KOPT-K1 (cell line): ENCODE measurements around the gene GPC5.

Source experiments
- H3K27ac ChIP-seq: fragments of 200-600 bp; sonication (generic); 2 replicates; pipeline ENCODE4 v1.5.1; 2016; ENCODE audit warnings: antibody characterized with exemption, mild to moderate bottlenecking, low read depth, low read length; ENCODE audit not compliant: poor library complexity, severe bottlenecking
- H3K36me3 ChIP-seq: fragments of 200-600 bp; sonication (generic); 2 replicates; pipeline ENCODE4 v1.5.1; 2017; ENCODE audit warnings: antibody characterized with exemption, mild to moderate bottlenecking, low read length, moderate library complexity; ENCODE audit not compliant: insufficient read depth
- H3K9me3 ChIP-seq: fragments of 200-600 bp; sonication (generic); 2 replicates; pipeline ENCODE4 v1.5.1; 2017; ENCODE audit warnings: antibody characterized with exemption, low read length, mild to moderate bottlenecking; ENCODE audit not compliant: insufficient read depth, poor library complexity, severe bottlenecking

GPC5 gene

GRCh38 chr13:91690944-91691343, 292.5 kb downstream of the GPC5 start:
- Histone ChIP-seq H3K27ac (no peak overlapping the region), H3K9me3 (no peaks in the 10 kb centered on the region), H3K36me3 (no peaks in the 10 kb centered on the region)

GRCh38 chr13:91693466-91693865, 295.0 kb downstream of the GPC5 start:
- Histone ChIP-seq H3K9me3 (no peaks in the 10 kb centered on the region), H3K36me3 (no peaks in the 10 kb centered on the region), H3K27ac (no peak overlapping the region)

GRCh38 chr13:91698308-91698707, 299.9 kb downstream of the GPC5 start:
- H3K27ac ChIP-seq = no peak overlapping the region
- H3K9me3 ChIP-seq = no peaks in the 10 kb centered on the region
- H3K36me3 ChIP-seq = no peaks in the 10 kb centered on the region

- no peaks in the 10 kb centered on the region for H3K36me3 ChIP-seq
- H3K27ac ChIP-seq = no peak overlapping the region
- no peaks in the 10 kb centered on the region for H3K9me3 ChIP-seq
These were observed 300.3 kb downstream of the GPC5 start for GRCh38 chr13:91698767-91699166.

- Histone ChIP-seq H3K27ac (no peak overlapping the region), H3K9me3 (no peaks in the 10 kb centered on the region)
These were observed 301.4 kb downstream of the GPC5 start for GRCh38 chr13:91699863-91700262.

GRCh38 chr13:91701975-91702374, 303.6 kb downstream of the GPC5 start:
- Histone ChIP-seq H3K27ac (no peak overlapping the region), H3K9me3 (no peaks in the 10 kb centered on the region), H3K36me3 (no peaks in the 10 kb centered on the region)

More at GRCh38 chr13:91699863-91700262, 301.4 kb downstream of the GPC5 start:
- H3K36me3 ChIP-seq = no peaks in the 10 kb centered on the region

- H3K36me3 ChIP-seq = no peaks in the 10 kb centered on the region
- no peak overlapping the region for H3K27ac ChIP-seq
- no peaks in the 10 kb centered on the region for H3K9me3 ChIP-seq
These were observed 304.0 kb downstream of the GPC5 start for GRCh38 chr13:91702411-91702810.

GRCh38 chr13:91704398-91704797, 306.0 kb downstream of the GPC5 start:
- Histone ChIP-seq H3K27ac (no peak overlapping the region), H3K36me3 (no peaks in the 10 kb centered on the region), H3K9me3 (no peaks in the 10 kb centered on the region)

GRCh38 chr13:91708558-91708957, 310.1 kb downstream of the GPC5 start:
- Histone ChIP-seq H3K9me3 (no peaks in the 10 kb centered on the region), H3K27ac (no peak overlapping the region), H3K36me3 (no peaks in the 10 kb centered on the region)

- H3K36me3 ChIP-seq = no peaks in the 10 kb centered on the region
- H3K9me3 ChIP-seq = no peaks in the 10 kb centered on the region
- H3K27ac ChIP-seq = no peak overlapping the region
These were observed 310.8 kb downstream of the GPC5 start for GRCh38 chr13:91709180-91709579.

- Histone ChIP-seq H3K36me3 (no peaks in the 10 kb centered on the region), H3K9me3 (no peaks in the 10 kb centered on the region), H3K27ac (no peak overlapping the region)
These were observed 312.3 kb downstream of the GPC5 start for GRCh38 chr13:91710733-91711132.

- H3K9me3 ChIP-seq = no peaks in the 10 kb centered on the region
- H3K36me3 ChIP-seq = no peaks in the 10 kb centered on the region
- no peak overlapping the region for H3K27ac ChIP-seq
These were observed 316.4 kb downstream of the GPC5 start for GRCh38 chr13:91714855-91715254.

- no peaks in the 10 kb centered on the region for H3K9me3 ChIP-seq
- no peak overlapping the region for H3K27ac ChIP-seq
- H3K36me3 ChIP-seq = no peaks in the 10 kb centered on the region
These were observed 318.1 kb downstream of the GPC5 start for GRCh38 chr13:91716436-91717065.

- Histone ChIP-seq H3K36me3 (no peaks in the 10 kb centered on the region), H3K9me3 (no peaks in the 10 kb centered on the region), H3K27ac (no peak overlapping the region)
These were observed 320.6 kb downstream of the GPC5 start for GRCh38 chr13:91719033-91719432.

- no peaks in the 10 kb centered on the region for H3K36me3 ChIP-seq
- no peak overlapping the region for H3K27ac ChIP-seq
- no peaks in the 10 kb centered on the region for H3K9me3 ChIP-seq
These were observed 323.0 kb downstream of the GPC5 start for GRCh38 chr13:91721413-91721812.

- Histone ChIP-seq H3K9me3 (no peaks in the 10 kb centered on the region), H3K36me3 (no peaks in the 10 kb centered on the region), H3K27ac (no peak overlapping the region)
These were observed 324.0 kb downstream of the GPC5 start for GRCh38 chr13:91722267-91722884.
